NCI-H2227 (cell line): ENCODE results near the gene PC.
"Not testable (repeated sequence)": the region's sequence is repeated elsewhere in the genome, so short reads cannot be mapped to it uniquely, and the experiment has no call there.

Source experiments
- DNase-seq: peaks from one replicate; lab custom pipeline; 2025; ENCODE audit not compliant: unreplicated experiment; lab: John Stamatoyannopoulos, UW

PC gene

DNA sequence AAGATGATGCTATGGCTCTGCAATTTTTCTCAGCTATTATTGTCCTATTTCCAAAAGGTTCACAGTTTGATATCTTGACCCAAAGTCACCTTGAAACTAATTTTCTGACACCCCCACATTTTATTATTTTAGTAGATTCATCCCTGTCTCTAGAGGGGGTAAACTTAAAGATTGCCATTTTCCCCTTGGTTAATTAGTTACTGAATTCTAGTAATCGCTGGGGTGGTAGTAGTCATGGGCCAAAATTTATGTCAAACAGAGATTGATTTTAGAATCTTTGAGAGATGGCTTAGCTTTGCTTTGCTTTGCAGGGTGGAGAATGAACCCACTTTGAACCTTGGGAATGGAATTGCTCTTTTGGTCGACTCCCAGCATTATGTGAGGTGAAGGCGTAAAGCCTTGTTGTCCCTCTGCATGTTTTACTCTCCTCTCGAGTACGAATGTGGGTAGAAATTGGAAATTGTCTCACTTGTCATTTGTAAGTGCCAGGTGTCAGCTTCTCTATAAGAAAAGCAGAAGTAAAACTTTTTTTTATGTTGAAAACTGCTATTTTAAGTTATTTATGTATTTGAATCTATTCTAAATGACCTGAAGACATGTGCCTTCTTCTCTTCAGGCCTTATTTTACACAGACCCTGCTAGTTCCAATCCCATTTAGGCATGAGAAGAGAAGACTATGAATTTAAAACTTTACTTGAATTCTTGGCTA is 157.3 kb downstream of the PC start:
- no peak for DNase-seq

DNA sequence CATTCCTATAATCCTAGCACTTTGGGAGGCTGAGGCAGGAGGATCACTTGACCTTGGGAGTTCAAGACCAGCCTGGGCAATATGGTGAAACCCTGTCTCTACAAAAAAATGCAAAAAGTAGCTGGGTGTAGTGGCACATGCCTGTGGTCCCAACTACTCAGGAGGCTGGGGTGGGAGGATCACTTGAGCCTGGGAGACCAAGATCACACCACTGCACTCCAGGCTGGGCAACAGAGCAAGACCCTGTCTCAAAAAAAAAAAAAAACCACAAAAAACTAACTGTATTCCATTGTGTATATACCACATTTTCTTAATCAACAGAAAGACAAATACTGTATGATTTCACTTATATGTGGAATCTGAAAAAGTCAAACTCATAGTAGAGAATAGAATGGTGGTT is 158.4 kb downstream of the PC start:
- not testable (repeated sequence) for DNase-seq
